Smooth muscle cell (in vitro differentiated cells): ENCODE data around the gene TM4SF5. TPM values are rescaled to one million over a fixed set of nuclear protein-coding genes. Genes with fewer than 3 reads are reported as not detected.

ENCODE experiments used
- DNase-seq: peaks from one replicate; lab custom pipeline; 2025; ENCODE audit not compliant: unreplicated experiment; lab: John Stamatoyannopoulos, UW
- H2AFZ ChIP-seq: fragments of 200-600 bp; sonication (generic); 2 replicates; pipeline ENCODE4 v1.6.0; 2016; ENCODE audit warnings: antibody characterized with exemption, low read depth, mild to moderate bottlenecking
- H3F3A ChIP-seq: fragments of 200-600 bp; sonication (generic); 2 replicates; pipeline ENCODE4 v1.6.0; 2017; ENCODE audit warnings: antibody characterized with exemption, low read depth
- H3K27ac ChIP-seq: fragments of 200-600 bp; sonication (generic); 2 replicates; pipeline ENCODE4 v1.5.1; 2016; ENCODE audit warnings: low read depth, mild to moderate bottlenecking
- H3K27me3 ChIP-seq: fragments of 200-600 bp; sonication (generic); 2 replicates; pipeline ENCODE4 v1.6.1; 2016; ENCODE audit warnings: low read depth, mild to moderate bottlenecking
- H3K36me3 ChIP-seq: fragments of 200-600 bp; sonication (generic); 2 replicates; pipeline ENCODE4 v1.5.1; 2016; ENCODE audit warnings: low read depth
- H3K4me1 ChIP-seq: fragments of 200-600 bp; sonication (generic); 2 replicates; pipeline ENCODE4 v1.5.1; 2016; ENCODE audit warnings: low read depth
- H3K4me2 ChIP-seq: fragments of 200-600 bp; sonication (generic); 2 replicates; pipeline ENCODE4 v1.6.0; 2016; ENCODE audit warnings: mild to moderate bottlenecking
- H3K4me3 ChIP-seq: fragments of 200-600 bp; sonication (generic); 2 replicates; pipeline ENCODE4 v1.5.1; 2016; ENCODE audit warnings: mild to moderate bottlenecking
- H3K79me2 ChIP-seq: fragments of 200-600 bp; sonication (generic); 2 replicates; pipeline ENCODE4 v1.6.0; 2016; ENCODE audit warnings: low read depth, mild to moderate bottlenecking
- H3K9ac ChIP-seq: fragments of 200-600 bp; sonication (generic); 2 replicates; pipeline ENCODE4 v1.6.0; 2016; ENCODE audit warnings: low read depth
- H3K9me3 ChIP-seq: fragments of 200-600 bp; sonication (generic); replicated peaks from 2 replicates; pipeline ENCODE4 v1.5.1; 2016; ENCODE audit warnings: low read depth
- H4K20me1 ChIP-seq: fragments of 200-600 bp; sonication (generic); 2 replicates; pipeline ENCODE4 v1.6.0; 2016; ENCODE audit warnings: low read depth
- WGBS: methylation state at CpG from one replicate; pipeline ENCODE4 v1.1.7; 2016; ENCODE audit warnings: low lambda C conversion rate; 5-methylcytosine and 5-hydroxymethylcytosine counted together
- polyA plus RNA-seq: library from polyadenylated mRNA; unstranded; fragments of >200 nt; fragmentation: Nextera tagmentation; extraction: Ambion mirVana; gene quantifications from 2 replicates; pipeline ENCODE4 v1.2.1, GENCODE V29; 2016
- total RNA-seq: library from RNA; depleted of rRNA; stranded (reverse); fragments of >200 nt; gene quantifications from 2 replicates; pipeline ENCODE4 v1.2.3, GENCODE V29; 2014
- TF ChIP-seq, protein P1 (sequence below): fragments of 200-600 bp; sonication (generic); IDR thresholded peaks from 2 replicates; pipeline ENCODE4 v1.5.1; 2017; ENCODE audit warnings: borderline replicate concordance, mild to moderate bottlenecking, antibody characterized with exemption; ENCODE audit not compliant: insufficient read depth, poor library complexity, severe bottlenecking

The TM4SF5 gene
- total and polyA plus RNA-seq, 2 experiments from 2014 or later, result not detected

DNA sequence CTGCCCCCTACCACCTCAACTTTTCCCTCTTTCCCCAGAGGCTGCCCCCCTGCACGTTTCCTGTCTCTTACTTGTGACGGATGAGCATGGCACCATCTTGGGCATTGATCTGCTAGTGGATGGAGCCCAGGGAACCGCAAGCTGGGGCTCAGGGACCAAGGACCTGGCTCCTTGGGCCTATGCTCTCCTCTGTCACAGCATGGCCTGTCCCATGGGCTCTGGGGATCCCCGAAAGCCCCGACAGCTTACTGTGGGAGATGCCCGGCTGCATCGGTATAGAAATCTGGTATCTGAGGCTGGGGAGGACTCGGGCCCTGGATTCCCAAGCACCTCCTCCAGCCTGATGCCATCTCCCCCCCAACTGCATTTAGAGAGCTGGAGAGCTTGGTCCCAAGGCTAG, 30.1 kb upstream of the TM4SF5 start:
- Histone ChIP-seq H4K20me1 (no peaks in the 10 kb centered on the region), H3K4me2 (no peak overlapping the region), H3K4me1 (peaks cover 16% of the 10 kb centered on the region), H3K79me2 (no peaks in the 10 kb centered on the region), H3F3A (no peaks in the 10 kb centered on the region), H2AFZ (no peak overlapping the region), H3K9me3 (no peaks in the 10 kb centered on the region), H3K36me3 (no peaks in the 10 kb centered on the region), H3K27me3 (peaks cover 84% of the 10 kb centered on the region), H3K9ac (no peak overlapping the region), H3K4me3 (no peak overlapping the region), H3K27ac (no peak overlapping the region)
- WGBS, result 89% methylated on average over 8 of the region's 8 CpGs
- no peak for DNase-seq
- TF ChIP-seq, protein P1, sequence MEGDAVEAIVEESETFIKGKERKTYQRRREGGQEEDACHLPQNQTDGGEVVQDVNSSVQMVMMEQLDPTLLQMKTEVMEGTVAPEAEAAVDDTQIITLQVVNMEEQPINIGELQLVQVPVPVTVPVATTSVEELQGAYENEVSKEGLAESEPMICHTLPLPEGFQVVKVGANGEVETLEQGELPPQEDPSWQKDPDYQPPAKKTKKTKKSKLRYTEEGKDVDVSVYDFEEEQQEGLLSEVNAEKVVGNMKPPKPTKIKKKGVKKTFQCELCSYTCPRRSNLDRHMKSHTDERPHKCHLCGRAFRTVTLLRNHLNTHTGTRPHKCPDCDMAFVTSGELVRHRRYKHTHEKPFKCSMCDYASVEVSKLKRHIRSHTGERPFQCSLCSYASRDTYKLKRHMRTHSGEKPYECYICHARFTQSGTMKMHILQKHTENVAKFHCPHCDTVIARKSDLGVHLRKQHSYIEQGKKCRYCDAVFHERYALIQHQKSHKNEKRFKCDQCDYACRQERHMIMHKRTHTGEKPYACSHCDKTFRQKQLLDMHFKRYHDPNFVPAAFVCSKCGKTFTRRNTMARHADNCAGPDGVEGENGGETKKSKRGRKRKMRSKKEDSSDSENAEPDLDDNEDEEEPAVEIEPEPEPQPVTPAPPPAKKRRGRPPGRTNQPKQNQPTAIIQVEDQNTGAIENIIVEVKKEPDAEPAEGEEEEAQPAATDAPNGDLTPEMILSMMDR, result no peak

DNA sequence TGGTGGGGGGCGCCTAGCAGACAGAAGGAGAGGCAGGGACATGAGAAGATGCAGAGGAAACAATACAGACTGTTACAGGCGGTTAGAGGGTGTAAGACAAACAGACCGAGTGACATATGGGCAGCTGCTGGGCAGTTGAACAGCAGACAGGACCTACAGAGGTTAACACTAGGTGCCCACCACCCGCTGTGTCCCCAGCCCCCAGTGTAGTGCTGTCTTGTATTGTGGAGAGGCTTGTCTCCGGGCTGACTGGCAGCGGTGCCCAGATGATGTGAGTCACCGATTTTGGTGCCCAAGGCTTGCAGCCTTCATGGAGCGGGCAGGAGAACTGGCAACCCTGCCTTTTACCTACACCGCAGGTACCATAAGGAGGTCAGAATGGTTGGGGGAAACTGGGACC, 29.6 kb upstream of the TM4SF5 start:
- Histone ChIP-seq H3F3A (no peaks in the 10 kb centered on the region), H3K27me3 (peaks cover 80% of the 10 kb centered on the region), H3K27ac (no peak overlapping the region), H4K20me1 (no peaks in the 10 kb centered on the region), H2AFZ (no peak overlapping the region), H3K9ac (no peak overlapping the region), H3K9me3 (no peaks in the 10 kb centered on the region), H3K4me1 (peaks cover 16% of the 10 kb centered on the region), H3K36me3 (no peaks in the 10 kb centered on the region), H3K4me3 (no peak overlapping the region), H3K79me2 (no peaks in the 10 kb centered on the region), H3K4me2 (no peak overlapping the region)
- WGBS, result 88% methylated on average over 9 of the region's 9 CpGs
- DNase-seq, result no peak
- TF ChIP-seq, protein P1, result no peak

DNA sequence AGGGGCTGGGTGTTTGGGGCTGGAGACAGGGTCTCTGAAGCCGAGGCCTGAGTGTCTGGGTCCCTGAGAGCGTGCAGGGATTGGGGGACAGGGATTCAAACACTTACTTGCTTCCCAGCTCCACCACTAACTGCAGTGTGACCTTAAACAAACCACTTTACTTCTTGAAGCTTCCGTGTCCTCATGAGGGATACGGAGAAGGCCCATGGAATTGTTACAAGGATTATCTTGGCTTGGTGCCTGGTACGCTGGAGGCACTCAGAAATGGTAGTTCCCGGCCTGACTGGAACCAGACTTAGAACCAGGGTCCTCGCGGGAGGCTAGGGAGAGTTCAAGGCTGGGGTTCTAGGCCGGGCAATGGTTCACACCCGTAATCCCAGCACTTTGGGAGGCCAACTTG, 29.1 kb upstream of the TM4SF5 start:
- H3K27ac ChIP-seq, result no peak overlapping the region
- no peak overlapping the region for H3K4me2 ChIP-seq
- H4K20me1 ChIP-seq, result no peaks in the 10 kb centered on the region
- no peak overlapping the region for H3K9ac ChIP-seq
- H3K4me1 ChIP-seq, result peaks cover 16% of the 10 kb centered on the region
- H3K4me3 ChIP-seq, result no peak overlapping the region
- H2AFZ ChIP-seq, result no peak overlapping the region
- H3K9me3 ChIP-seq, result no peaks in the 10 kb centered on the region
- H3K36me3 ChIP-seq, result no peaks in the 10 kb centered on the region
- no peaks in the 10 kb centered on the region for H3K79me2 ChIP-seq
- WGBS, result 90% methylated on average over 10 of the region's 10 CpGs
- peaks cover 75% of the 10 kb centered on the region for H3K27me3 ChIP-seq
- no peaks in the 10 kb centered on the region for H3F3A ChIP-seq
- TF ChIP-seq, protein P1, result no peak
- DNase-seq, result no peak

- H3K36me3 ChIP-seq, result no peaks in the 10 kb centered on the region
Observed at GRCh38 chr17:4743216-4743615, 28.5 kb upstream of the TM4SF5 start.

More at GRCh38 chr17:4743216-4743615, 28.5 kb upstream of the TM4SF5 start:
- peaks cover 16% of the 10 kb centered on the region for H3K4me1 ChIP-seq
- peaks cover 69% of the 10 kb centered on the region for H3K27me3 ChIP-seq
- no peak overlapping the region for H2AFZ ChIP-seq
- H3K4me3 ChIP-seq, result no peak overlapping the region
- no peaks in the 10 kb centered on the region for H3K79me2 ChIP-seq
- H3K27ac ChIP-seq, result no peak overlapping the region
- H3K9ac ChIP-seq, result no peak overlapping the region
- TF ChIP-seq, protein P1, result no peak
- 93% methylated on average over 8 of the region's 8 CpGs for WGBS
- no peaks in the 10 kb centered on the region for H3F3A ChIP-seq
- H3K4me2 ChIP-seq, result no peak overlapping the region
- DNase-seq, result no peak
- no peaks in the 10 kb centered on the region for H4K20me1 ChIP-seq
- no peaks in the 10 kb centered on the region for H3K9me3 ChIP-seq
